HepG2 (cell line): ENCODE data around the gene PLXNA4.

ENCODE experiments used
- KLF16 ChIP-seq, 2 experiments: sonication (generic) in 1 of 2; formaldehyde crosslinking in 1 of 2; IDR thresholded peaks; 2 replicates each; pipeline versions ENCODE4 v1.6.1 to v1.8.0; 2016 to 2023; ENCODE audit warnings: missing genetic modification reagents in 2 of 2, missing compliant biosample characterization in 1 of 2
- MAX ChIP-seq: IDR thresholded peaks from 2 replicates; pipeline ENCODE4 v1.6.1; 2012; ENCODE audit warnings: inconsistent platforms
- RORA ChIP-seq: sonication (generic); formaldehyde crosslinking; IDR thresholded peaks from 2 replicates; pipeline ENCODE4 v1.5.0; 2020; ENCODE audit warnings: mild to moderate bottlenecking, missing genetic modification reagents, moderate library complexity
- ZNF580 ChIP-seq: IDR thresholded peaks from 2 replicates; pipeline ENCODE4 v1.6.1; 2016; ENCODE audit warnings: low read depth, borderline replicate concordance

- TF ChIP-seq RORA: no peak
- TF ChIP-seq MAX: no peak
- no peak for TF ChIP-seq KLF16 (CRISPR knock-in tag; IDR thresholded peaks at IDR 0.05)
- no peak for TF ChIP-seq ZNF580
These were observed 481.0 kb downstream of the PLXNA4 start for GRCh38 chr7:132095111-132095765.
